ENCODE data around the gene RABEP2. TPM values are rescaled to one million over a fixed set of nuclear protein-coding genes. Genes with fewer than 3 reads are reported as not detected.

Gene RABEP2
- total and polyA plus RNA-seq, 9 of the 15 experiments (the other 6 are each of a cell fraction or from before 2014, with no cell fraction given) = 0.15 to 13.4 (median 3.5) TPM

- Histone ChIP-seq H3K36me3 (ENCODE audit: control insufficient read depth, insufficient read depth, low read length) (no peaks in the 10 kb centered on the region), H3K4me2 (ENCODE audit: insufficient read depth, low read length) (no peak overlapping the region), H2AFZ (ENCODE audit: low read depth, low read length) (no peak overlapping the region), H3K9me1 (ENCODE audit: control insufficient read depth, insufficient read depth, low read length) (no peaks in the 10 kb centered on the region), H3K4me1 (replicated peaks in 1 of 2; ENCODE audit: control insufficient read depth in 2 of 2, insufficient read depth in 2 of 2, low read length in 2 of 2) (peaks cover 0 to 24% of the 10 kb centered on the region in 2 experiments; a peak in 2 of 5 replicates), H4K20me1 (replicated peaks; ENCODE audit: control insufficient read depth, insufficient read depth, low read length) (no peaks in the 10 kb centered on the region), H3K4me3 (no peak overlapping the region), H3K9me3 (replicated peaks; ENCODE audit: control insufficient read depth, insufficient read depth, low read depth, low read length) (no peaks in the 10 kb centered on the region), H3K27ac (ENCODE audit: extremely low read depth, low read depth, low read length) (no peak overlapping the region), H3K79me2 (ENCODE audit: control insufficient read depth, insufficient read depth, low read length) (no peaks in the 10 kb centered on the region), H3K9ac (ENCODE audit: insufficient read depth in 1 of 2, low read depth in 2 of 2, low read length in 2 of 2) (peak overlapping the region in 1 of 2 experiments; percentile 68; a peak in 2 of 4 replicates), H3K27me3 (ENCODE audit: control insufficient read depth in 2 of 2, insufficient read depth in 2 of 2, low read length in 2 of 2) (no peaks in the 10 kb centered on the region)
- TF ChIP-seq RBM34 (IDR thresholded peaks at IDR 0.05; ENCODE audit: borderline replicate concordance, insufficient read depth, low read length) (no peak), JUNB (CRISPR knock-in tag; conservative IDR thresholded peaks at IDR 0.05) (no peak), PCBP1 (IDR thresholded peaks at IDR 0.05; ENCODE audit: low read depth, low read length, poor library complexity, severe bottlenecking) (no peak), KAT2B (IDR thresholded peaks at IDR 0.05; ENCODE audit: low read depth, low read length) (no peak), ILF3 (IDR thresholded peaks at IDR 0.05; ENCODE audit: borderline replicate concordance) (no peak)
- CTCF ChIA-PET (ENCODE audit: low intra/inter-chr PET ratio) = no interaction called here
- intact Hi-C loops (cut with micrococcal nuclease) = no loop called here
- POLR2A ChIA-PET = interaction anchor here (0.6 kb wide), 1 partner anchor 20 kb away, joined by 3 read pairs; no protein-coding TSS in a partner anchor
- ATAC-seq (no peak), DNase-seq (ENCODE audit: extremely low read depth in 1 of 4, low spot score in 3 of 4) (no peak), FAIRE-seq (no peak)
- WGBS (ENCODE audit: insufficient coverage, low coverage, missing lambda C conversion rate) = 76% methylated on average over 10 of the region's 25 CpGs
- no TSS peak for BruUV-seq (replicated peaks)
- in situ Hi-C loops (cut with MboI) = no loop called here
These were observed 24.4 kb downstream of the RABEP2 start for GRCh38 chr16:28900601-28901000.
